Measurements from ENCODE around the gene AKAP6.

The AKAP6 gene

DNA sequence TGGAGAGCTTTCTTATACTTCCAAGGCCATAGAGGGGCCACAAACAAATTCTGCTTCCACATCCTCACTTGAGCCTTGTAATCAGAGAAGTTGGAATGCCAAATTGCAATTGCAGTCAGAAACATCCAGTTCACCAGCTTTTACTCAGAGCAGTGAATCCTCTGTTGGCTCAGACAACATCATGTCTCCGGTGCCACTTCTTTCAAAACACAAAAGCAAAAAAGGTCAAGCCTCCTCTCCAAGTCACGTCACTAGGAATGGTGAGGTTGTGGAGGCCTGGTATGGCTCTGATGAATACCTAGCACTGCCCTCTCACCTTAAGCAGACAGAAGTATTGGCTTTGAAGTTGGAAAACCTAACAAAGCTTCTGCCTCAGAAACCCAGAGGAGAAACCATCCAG, 217.1 kb downstream of the AKAP6 start:
- Histone ChIP-seq H3F3A (ENCODE audit: insufficient read depth, low read length) (no peaks in the 10 kb centered on the region), H4K20me1 (ENCODE audit: insufficient read depth, low read length) (no peaks in the 10 kb centered on the region), H3K4me1 (ENCODE audit: insufficient read depth, low read length, severe bottlenecking) (no peaks in the 10 kb centered on the region), H3K4me2 (ENCODE audit: low read length) (no peak overlapping the region), H3K27me3 (ENCODE audit: insufficient read depth, low read length) (peaks cover 2% of the 10 kb centered on the region; the same call in 1 of the 2 replicates), H3K9me3 (ENCODE audit: low read length) (no peaks in the 10 kb centered on the region), H3K9me2 (ENCODE audit: low read depth, low read length) (no peaks in the 10 kb centered on the region), H2AFZ (ENCODE audit: low read length) (no peak overlapping the region), H3K9ac (ENCODE audit: low read length) (no peak overlapping the region), H3K4me3 (ENCODE audit: low read depth, low read length, poor library complexity, severe bottlenecking) (no peak overlapping the region), H3K36me3 (ENCODE audit: insufficient read depth, low read length) (no peaks in the 10 kb centered on the region), H3K79me2 (ENCODE audit: insufficient read depth, low read length) (no peaks in the 10 kb centered on the region), H3K27ac (ENCODE audit: low read depth, low read length, poor library complexity, severe bottlenecking) (no peak overlapping the region)
- no peak for TF ChIP-seq EZH2 (IDR thresholded peaks at IDR 0.05; ENCODE audit: borderline replicate concordance, low read length)
- TF ChIP-seq, protein P1, sequence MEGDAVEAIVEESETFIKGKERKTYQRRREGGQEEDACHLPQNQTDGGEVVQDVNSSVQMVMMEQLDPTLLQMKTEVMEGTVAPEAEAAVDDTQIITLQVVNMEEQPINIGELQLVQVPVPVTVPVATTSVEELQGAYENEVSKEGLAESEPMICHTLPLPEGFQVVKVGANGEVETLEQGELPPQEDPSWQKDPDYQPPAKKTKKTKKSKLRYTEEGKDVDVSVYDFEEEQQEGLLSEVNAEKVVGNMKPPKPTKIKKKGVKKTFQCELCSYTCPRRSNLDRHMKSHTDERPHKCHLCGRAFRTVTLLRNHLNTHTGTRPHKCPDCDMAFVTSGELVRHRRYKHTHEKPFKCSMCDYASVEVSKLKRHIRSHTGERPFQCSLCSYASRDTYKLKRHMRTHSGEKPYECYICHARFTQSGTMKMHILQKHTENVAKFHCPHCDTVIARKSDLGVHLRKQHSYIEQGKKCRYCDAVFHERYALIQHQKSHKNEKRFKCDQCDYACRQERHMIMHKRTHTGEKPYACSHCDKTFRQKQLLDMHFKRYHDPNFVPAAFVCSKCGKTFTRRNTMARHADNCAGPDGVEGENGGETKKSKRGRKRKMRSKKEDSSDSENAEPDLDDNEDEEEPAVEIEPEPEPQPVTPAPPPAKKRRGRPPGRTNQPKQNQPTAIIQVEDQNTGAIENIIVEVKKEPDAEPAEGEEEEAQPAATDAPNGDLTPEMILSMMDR (IDR thresholded peaks at IDR 0.05; ENCODE audit: low read length): no peak

DNA sequence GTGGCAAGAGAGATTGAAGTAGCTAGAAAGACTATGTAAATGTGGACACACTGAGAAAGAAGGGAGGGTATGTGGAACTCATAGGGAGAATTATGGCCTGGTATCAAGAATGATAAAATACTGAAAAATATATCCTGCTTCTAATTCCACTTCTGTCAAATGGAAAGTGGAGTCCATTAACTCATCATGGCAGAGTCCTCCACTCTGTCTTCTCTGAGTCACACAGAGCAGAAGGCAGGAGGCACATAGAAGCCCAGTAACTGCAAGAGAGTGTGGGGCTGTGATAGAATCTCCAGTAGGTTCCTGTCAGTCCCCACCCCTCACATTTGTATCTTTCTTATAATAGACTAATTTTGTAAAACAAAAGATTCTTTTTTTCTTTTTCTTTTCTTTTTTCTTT, 223.7 kb downstream of the AKAP6 start:
- no peak overlapping the region for H3K4me2 ChIP-seq (ENCODE audit: low read length)
- no peaks in the 10 kb centered on the region for H3K9me2 ChIP-seq (ENCODE audit: low read depth, low read length)
- H3K36me3 ChIP-seq (ENCODE audit: insufficient read depth, low read length): no peaks in the 10 kb centered on the region
- no peak overlapping the region for H3K4me3 ChIP-seq (ENCODE audit: low read depth, low read length, poor library complexity, severe bottlenecking)
- H3F3A ChIP-seq (ENCODE audit: insufficient read depth, low read length): no peaks in the 10 kb centered on the region
- no peaks in the 10 kb centered on the region for H3K27me3 ChIP-seq (ENCODE audit: insufficient read depth, low read length)
- TF ChIP-seq EZH2 (IDR thresholded peaks at IDR 0.05; ENCODE audit: borderline replicate concordance, low read length): no peak
- TF ChIP-seq, protein P1 (IDR thresholded peaks at IDR 0.05; ENCODE audit: low read length): no peak
- H3K9me3 ChIP-seq (ENCODE audit: low read length): no peaks in the 10 kb centered on the region
- H3K4me1 ChIP-seq (ENCODE audit: insufficient read depth, low read length, severe bottlenecking): no peaks in the 10 kb centered on the region
- H3K79me2 ChIP-seq (ENCODE audit: insufficient read depth, low read length): no peaks in the 10 kb centered on the region
- no peak overlapping the region for H3K9ac ChIP-seq (ENCODE audit: low read length)
- no peaks in the 10 kb centered on the region for H4K20me1 ChIP-seq (ENCODE audit: insufficient read depth, low read length)
- H3K27ac ChIP-seq (ENCODE audit: low read depth, low read length, poor library complexity, severe bottlenecking): no peak overlapping the region
- no peak overlapping the region for H2AFZ ChIP-seq (ENCODE audit: low read length)

DNA sequence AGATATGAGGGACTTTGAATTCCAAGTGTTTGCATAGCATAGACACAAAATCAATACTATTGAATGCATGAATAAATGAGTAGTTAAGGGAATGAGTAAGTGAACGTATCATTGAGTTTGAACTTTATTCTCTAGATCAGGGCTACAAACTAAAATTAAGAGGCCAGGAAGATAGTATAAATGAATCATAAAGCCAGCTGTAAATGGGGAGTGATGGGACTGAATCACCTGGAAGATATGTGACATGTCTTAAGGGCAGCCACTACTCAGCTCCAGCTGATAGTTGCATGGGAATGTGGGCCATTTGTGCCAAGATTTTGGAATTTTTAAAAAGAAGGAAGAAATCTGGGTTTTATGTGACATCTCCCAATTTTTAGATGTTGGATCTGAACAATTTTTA, 229.9 kb downstream of the AKAP6 start:
- no peaks in the 10 kb centered on the region for H3K27me3 ChIP-seq (ENCODE audit: insufficient read depth, low read length)
- H3K9me3 ChIP-seq (ENCODE audit: low read length): no peaks in the 10 kb centered on the region
- no peak overlapping the region for H2AFZ ChIP-seq (ENCODE audit: low read length)
- no peak overlapping the region for H3K27ac ChIP-seq (ENCODE audit: low read depth, low read length, poor library complexity, severe bottlenecking)
- no peaks in the 10 kb centered on the region for H3K79me2 ChIP-seq (ENCODE audit: insufficient read depth, low read length)
- TF ChIP-seq EZH2 (IDR thresholded peaks at IDR 0.05; ENCODE audit: borderline replicate concordance, low read length): no peak
- TF ChIP-seq, protein P1 (IDR thresholded peaks at IDR 0.05; ENCODE audit: low read length): no peak
- no peaks in the 10 kb centered on the region for H3F3A ChIP-seq (ENCODE audit: insufficient read depth, low read length)
- no peaks in the 10 kb centered on the region for H3K4me1 ChIP-seq (ENCODE audit: insufficient read depth, low read length, severe bottlenecking)
- no peaks in the 10 kb centered on the region for H3K36me3 ChIP-seq (ENCODE audit: insufficient read depth, low read length)
- H3K9me2 ChIP-seq (ENCODE audit: low read depth, low read length): no peaks in the 10 kb centered on the region
- H3K9ac ChIP-seq (ENCODE audit: low read length): no peak overlapping the region
- no peak overlapping the region for H3K4me2 ChIP-seq (ENCODE audit: low read length)
- H4K20me1 ChIP-seq (ENCODE audit: insufficient read depth, low read length): no peaks in the 10 kb centered on the region
- no peak overlapping the region for H3K4me3 ChIP-seq (ENCODE audit: low read depth, low read length, poor library complexity, severe bottlenecking)
